ACHN (cell line): Measurements from ENCODE around the gene TLX1.
A peak's percentile ranks its signal among the peaks of the same experiment; 100 is the strongest.

Source experiments
- DNase-seq: peaks from one replicate; pipeline ENCODE4 v3.0.0-alpha.2; 2015
- in situ Hi-C: cut with HindIII; loops from 2 replicates; pipeline ENCODE4 v1.10.0; 2017; ENCODE audit warnings: low sequenced_read_pairs, low pct_ligation_motif_present, low pct_unique_long_range_greater_than_20kb

TLX1 gene

GRCh38 chr10:101130984-101131961 lies at the start of gene TLX1:
TLX1 (plus strand) TSS chr10:101131300; CDS start chr10:101131542, 242 bp downstream.
- DNase-seq = no peak
- in situ Hi-C loops = no loop called here

DNA sequence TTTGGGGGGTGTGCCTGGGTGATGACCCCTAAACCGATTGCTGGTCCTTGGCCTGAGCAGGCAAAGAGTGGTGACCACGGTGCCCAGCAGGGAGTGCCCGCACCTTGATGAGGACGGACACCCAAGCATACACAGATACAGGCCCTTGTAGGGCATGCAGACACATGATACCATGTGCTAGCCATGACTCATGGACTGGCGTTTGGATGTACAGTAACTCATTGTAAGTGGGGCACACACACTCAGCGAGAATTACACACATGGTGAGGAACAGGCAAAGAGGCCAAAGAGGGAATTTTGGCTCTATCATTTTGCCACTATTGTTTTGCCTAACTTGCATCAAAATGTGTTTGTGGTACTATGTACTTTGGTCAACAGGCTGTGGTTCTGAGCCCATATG lies 45.3 kb upstream of the TLX1 start:
- DNase-seq = no peak
- in situ Hi-C loops = no loop called here

- in situ Hi-C loops = no loop called here
- DNase-seq = no peak
Measured at GRCh38 chr10:101087376-101087775, 43.7 kb upstream of the TLX1 start.

DNA sequence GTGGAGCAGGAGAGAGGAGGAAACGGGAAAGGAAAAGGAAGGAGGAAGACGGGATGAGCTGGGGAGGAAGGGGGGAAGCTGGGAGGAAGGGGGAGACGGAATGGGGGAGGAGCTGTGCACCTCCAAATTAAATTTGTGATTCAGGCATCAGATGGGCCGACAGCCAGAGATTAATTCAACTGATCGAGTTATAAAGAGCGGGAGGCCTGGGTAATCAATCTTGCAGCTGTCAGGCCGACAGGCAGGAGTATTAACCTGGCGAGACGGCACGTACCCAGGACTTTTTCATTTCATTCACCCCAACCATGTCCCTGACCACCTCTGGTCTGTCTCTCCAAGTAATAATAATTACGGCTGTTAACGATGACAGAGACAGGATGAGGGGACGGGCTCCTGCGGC lies 43.1 kb upstream of the TLX1 start:
- DNase-seq = no peak
- in situ Hi-C loops = no loop called here

DNA sequence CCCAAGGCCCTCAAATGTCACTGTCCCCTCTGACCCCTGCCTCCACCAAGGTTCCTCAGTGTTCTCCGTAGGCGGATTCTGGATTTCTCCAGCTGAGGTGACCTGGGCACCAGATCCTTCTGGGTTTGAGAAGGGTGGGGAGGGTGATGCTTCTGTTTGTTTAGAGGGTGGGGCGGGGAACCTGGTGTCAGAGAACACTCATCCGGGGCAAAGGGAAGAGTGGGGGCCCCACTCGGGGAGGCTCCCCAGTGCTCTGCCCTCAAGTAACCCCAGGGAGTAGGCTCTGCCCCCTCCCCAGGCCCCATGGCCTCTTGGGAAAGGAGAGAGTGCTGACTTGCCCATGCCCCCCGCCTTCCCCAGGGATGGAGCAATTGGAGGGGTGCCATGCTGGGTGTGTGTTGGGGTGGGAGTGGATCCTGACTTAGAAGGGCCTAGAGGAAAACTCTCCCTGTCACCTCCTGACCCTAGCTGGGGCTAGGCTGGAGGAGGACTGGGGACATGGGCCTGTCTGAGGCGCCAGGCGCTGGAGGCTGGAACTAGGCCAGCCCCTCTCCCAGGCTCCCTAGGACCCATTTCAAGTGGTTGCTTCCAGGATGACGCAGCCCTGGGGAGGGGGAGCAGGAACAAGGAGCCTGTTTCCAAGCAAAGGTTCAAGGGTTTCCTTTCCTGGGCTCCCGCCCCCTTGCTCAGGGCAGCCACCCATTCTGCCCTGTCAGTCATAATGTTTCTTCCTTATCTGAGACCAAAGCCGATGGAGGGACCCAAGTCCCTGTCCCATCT lies 41.4 kb upstream of the TLX1 start:
- in situ Hi-C loops = no loop called here
- DNase-seq = no peak

GRCh38 chr10:101090597-101090996 lies 40.5 kb upstream of the TLX1 start:
- no peak for DNase-seq
- in situ Hi-C loops = no loop called here

DNA sequence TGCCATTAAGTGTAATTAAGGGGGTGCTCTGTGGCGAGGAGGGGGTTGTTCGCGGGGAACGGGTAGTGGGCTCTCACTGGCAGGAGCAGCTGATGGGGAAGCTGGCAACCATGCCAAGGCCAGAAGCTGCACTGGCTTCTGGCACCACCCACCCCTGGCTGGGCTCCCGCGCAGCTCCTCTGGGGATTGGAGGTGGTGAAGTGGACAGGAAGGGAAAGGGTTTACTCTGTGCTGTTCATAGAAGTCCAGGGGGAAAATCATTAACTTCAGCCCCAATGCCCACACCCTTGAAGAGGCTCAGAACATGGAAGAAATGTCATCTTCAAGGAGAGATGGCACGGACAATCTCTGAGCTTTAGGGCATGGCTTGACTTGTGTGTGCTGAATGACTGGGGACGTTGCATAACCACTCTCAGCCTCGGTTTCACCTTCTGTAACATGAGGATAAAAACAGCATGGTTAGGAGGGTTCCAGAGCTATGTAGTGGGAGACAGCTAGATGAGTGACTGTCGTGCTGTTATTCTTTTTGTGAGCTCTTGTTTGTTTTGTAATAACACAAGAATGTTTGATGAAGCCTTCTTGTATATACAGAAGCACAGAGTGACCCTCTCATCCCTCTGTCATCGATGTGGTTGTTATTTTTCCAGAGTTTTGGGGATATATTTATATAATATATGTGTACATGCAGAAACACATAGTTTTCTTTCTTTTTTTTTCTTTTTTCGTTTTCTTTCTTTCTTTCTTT lies 39.4 kb upstream of the TLX1 start:
- peak; percentile 55 for DNase-seq
- in situ Hi-C loops = no loop called here

DNA sequence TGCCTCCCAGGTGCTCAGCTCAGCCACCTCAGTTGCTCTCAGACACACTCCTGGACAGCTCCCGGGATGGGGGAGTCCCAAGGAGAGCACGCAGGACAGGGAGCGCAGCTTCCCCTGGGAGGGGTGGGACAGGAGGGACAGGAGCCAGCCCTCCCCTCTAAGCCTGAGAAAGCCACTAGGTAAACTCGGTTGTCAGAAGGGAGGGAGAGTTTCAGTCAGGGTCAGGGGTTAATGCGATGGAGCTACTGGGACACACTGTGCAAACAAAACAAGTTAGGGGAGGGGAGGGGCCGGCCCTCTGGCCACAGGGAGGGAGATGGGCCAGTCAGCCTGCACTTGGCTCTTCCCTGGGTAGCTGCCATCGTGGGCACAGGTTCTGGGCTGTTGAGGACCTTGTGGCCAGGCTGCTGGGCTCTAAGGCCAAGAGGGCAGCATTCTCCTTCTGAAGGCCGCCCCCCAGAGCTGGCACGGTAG lies 38.2 kb upstream of the TLX1 start:
- no peak for DNase-seq
- in situ Hi-C loops = no loop called here

DNA sequence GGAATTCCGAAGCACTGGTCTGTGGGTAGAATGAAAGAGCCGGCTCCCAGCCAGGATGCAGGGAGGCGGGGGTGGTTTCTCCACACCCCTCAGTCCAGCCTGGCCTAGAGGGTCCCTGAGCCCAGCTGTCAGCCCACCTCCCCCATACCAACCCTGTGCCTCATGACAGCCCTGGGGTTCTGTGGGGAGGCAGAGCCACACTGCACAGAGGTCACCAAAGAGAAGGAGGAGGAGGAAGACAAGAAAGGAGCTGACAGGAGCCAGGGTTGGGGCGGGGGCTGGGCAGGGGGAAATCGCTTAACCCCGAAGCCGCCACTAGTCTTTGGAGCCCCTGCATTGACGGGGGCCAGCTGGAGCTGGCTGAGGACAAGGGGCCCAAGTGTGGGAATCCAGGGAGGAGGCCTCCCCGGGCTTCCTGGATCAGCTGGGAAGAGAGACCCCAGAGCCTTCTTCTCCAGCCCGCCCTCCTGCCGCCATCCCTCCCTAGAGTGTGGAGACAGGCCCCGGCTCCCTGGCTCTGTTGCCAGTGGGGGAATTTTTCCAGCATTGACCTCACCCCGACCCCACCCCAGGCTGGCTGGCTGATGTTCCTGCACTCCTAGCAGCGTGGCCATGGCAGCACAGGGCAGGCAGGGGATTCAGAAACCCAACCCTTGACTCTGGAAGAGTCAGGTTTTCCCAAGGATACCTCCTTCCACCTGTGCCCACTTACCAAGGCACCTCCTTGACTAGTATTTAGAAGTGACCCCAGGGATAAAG lies 36.8 kb upstream of the TLX1 start:
- in situ Hi-C loops = no loop called here
- no peak for DNase-seq

DNA sequence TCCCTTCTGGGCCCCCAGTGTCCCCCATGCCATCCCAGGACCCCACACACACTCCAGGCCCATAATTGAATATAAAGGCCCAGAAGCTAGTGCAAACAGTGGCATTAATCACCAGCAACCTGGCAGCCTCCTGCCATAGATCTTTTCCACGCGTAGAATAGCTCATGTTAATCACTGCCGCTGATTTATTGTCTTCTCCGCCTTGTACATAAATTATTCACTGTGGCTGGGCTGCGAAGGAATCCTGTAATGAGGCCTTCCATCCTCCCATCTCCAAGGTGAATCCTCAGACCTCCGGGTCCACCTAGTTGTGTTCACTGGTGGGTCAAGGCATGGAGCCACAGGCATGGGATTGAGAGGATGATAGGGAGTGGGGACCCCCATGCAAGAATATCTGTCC lies 36.1 kb upstream of the TLX1 start:
- no peak for DNase-seq
- in situ Hi-C loops = no loop called here

DNA sequence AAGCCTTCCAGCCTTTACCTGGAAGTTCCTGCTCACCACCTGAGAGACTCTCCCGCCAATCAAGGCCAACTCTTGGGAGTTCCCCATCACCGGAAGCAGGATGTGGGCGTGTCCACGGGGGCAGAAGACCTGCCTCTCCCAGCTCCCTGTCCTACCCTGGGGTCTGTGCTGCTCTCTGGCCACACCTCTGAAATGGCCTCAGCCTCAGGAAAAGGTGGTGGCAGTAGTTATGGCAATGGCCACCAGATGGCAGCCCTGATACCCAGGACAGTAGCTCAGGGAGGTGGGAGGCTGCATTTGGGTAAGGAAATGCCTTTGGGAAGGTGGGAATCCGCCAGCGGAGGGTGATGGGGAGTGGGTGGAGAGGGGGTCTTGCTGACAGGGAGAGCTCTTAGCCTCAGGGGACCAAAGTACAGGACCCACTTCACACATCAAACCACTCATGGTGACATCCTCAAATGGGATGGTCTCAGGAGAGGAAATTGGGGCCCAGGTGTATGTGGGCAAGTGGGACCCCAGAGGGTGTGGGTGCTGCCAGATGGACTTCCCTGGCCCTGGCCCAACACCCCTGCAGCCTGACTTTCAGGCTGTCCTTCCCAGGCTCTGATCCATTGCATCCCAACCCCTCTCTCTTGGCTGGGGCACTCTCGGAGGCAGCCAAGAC lies 35.4 kb upstream of the TLX1 start:
- in situ Hi-C loops = no loop called here
- DNase-seq = peak; percentile 82

- DNase-seq = no peak
- in situ Hi-C loops = no loop called here
Measured at GRCh38 chr10:101096378-101096777, 34.7 kb upstream of the TLX1 start.

- DNase-seq = no peak
- in situ Hi-C loops = no loop called here
Measured at GRCh38 chr10:101097881-101098280, 33.2 kb upstream of the TLX1 start.

DNA sequence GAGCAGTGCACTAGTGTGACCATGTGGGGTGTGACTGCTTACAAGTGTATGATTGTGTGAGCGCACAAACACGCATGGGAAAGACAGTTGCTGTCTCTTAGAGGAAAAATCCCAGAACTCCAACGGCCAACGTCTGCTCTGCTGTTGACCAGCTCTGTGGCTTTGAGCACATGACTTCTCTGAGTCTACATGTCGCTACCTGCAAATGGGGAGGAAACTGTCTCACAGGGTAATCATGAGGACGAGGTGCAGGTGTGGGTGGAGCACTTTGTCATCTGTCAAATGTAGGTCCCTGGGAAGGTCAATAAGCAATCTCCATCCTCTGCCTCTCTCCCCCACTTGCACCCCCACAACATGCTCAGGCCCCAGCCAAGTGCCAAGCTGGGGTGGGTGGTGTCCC lies 31.2 kb upstream of the TLX1 start:
- DNase-seq = no peak
- in situ Hi-C loops = no loop called here

DNA sequence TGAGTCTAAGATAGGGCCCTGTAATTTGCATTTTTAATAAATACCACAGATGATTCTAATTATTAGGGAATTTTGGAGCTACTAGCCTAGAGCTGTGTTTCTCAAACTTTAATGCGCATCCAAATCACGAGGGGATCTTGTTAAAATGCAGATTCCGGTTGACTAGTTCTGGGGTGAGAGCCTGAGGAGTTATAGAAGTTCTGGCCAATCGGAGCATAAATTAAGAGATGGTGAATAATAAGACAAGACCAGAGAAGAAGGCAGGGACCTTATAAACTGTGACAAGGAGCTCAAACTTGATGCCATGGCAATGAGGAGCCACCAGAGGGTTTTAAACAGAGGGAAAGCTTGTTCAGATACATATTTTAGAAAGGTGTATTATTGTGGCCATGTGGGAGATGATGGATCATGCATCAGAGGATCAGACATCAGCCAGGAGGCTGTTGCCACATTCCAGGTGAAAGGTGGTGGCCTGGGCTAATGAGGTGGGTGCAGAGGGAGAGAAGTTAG lies 29.7 kb upstream of the TLX1 start:
- DNase-seq = no peak
- in situ Hi-C loops = no loop called here

- in situ Hi-C loops = no loop called here
- DNase-seq = no peak
Measured at GRCh38 chr10:101103430-101103829, 27.7 kb upstream of the TLX1 start.

- in situ Hi-C loops = no loop called here
- no peak for DNase-seq
Measured at GRCh38 chr10:101106351-101106750, 24.7 kb upstream of the TLX1 start.

GRCh38 chr10:101107771-101108170 lies 23.3 kb upstream of the TLX1 start:
- in situ Hi-C loops = no loop called here
- no peak for DNase-seq
